A673 (cell line): Measurements from ENCODE around the gene MS4A4A. TPM values are rescaled to one million over a fixed set of nuclear protein-coding genes. Genes with fewer than 3 reads are reported as not detected.

ENCODE experiments used
- BruUV-seq: library from RNA; stranded (reverse); fragments of 400-500 nt; replicated peaks from 2 replicates; lab custom pipeline; 2021; lab: Mats Ljungman, UMichigan
- CTCF ChIA-PET: fragments of 300-600 bp; sonication (Branson Sonifier 250); formaldehyde crosslinking; loops from one replicate; lab custom pipeline; 2022; ENCODE audit warnings: antibody characterized with exemption; lab: Charles Lee
- POLR2A ChIA-PET: fragments of 300-600 bp; sonication (Branson Sonifier 250); formaldehyde crosslinking; loops from one replicate; lab custom pipeline; 2022; ENCODE audit warnings: antibody characterized with exemption; ENCODE audit not compliant: low non-redundant PET; lab: Charles Lee
- DNase-seq: peaks from one replicate; pipeline ENCODE4 v3.0.0-alpha.2; 2015; ENCODE audit warnings: low spot score
- H3K27ac ChIP-seq: fragments of 200-600 bp; sonication (generic); 2 replicates; pipeline ENCODE4 v1.5.1; 2016; ENCODE audit warnings: mixed run types, low read depth, mild to moderate bottlenecking, mixed read lengths, antibody characterized with exemption, low read length; ENCODE audit not compliant: poor library complexity, severe bottlenecking
- H3K27me3 ChIP-seq: fragments of 200-600 bp; sonication (generic); replicated peaks from 2 replicates; pipeline ENCODE4 v1.6.1; 2017; ENCODE audit warnings: mixed run types, low read depth, mild to moderate bottlenecking, mixed read lengths, antibody characterized with exemption, low read length; ENCODE audit not compliant: insufficient read depth, poor library complexity
- H3K36me3 ChIP-seq: fragments of 200-600 bp; sonication (generic); 2 replicates; pipeline ENCODE4 v1.6.1; 2016; ENCODE audit warnings: mixed run types, mild to moderate bottlenecking, mixed read lengths, antibody characterized with exemption, low read length; ENCODE audit not compliant: insufficient read depth, poor library complexity, severe bottlenecking
- H3K4me1 ChIP-seq: fragments of 200-600 bp; sonication (generic); 2 replicates; pipeline ENCODE4 v1.6.1; 2017; ENCODE audit warnings: mixed run types, mild to moderate bottlenecking, mixed read lengths, antibody characterized with exemption, low read length; ENCODE audit not compliant: insufficient read depth, poor library complexity, severe bottlenecking
- H3K4me3 ChIP-seq: fragments of 200-600 bp; sonication (generic); 2 replicates; pipeline ENCODE4 v1.5.1; 2016; ENCODE audit warnings: low read depth, mixed run types, mild to moderate bottlenecking, mixed read lengths, low read length; ENCODE audit not compliant: poor library complexity, severe bottlenecking
- H3K9me3 ChIP-seq: fragments of 200-600 bp; sonication (generic); 2 replicates; pipeline ENCODE4 v1.6.1; 2016; ENCODE audit warnings: mixed run types, low read depth, mild to moderate bottlenecking, mixed read lengths, antibody characterized with exemption, low read length; ENCODE audit not compliant: poor library complexity, severe bottlenecking
- CTCF ChIP-seq: fragments of 300-800, 200-600 bp; sonication (generic); conservative IDR thresholded peaks from 2 replicates; pipeline ENCODE4 v1.5.1; 2017; ENCODE audit warnings: low read depth, mild to moderate bottlenecking, antibody characterized with exemption, low read length, moderate library complexity, mixed read lengths
- EZH2 ChIP-seq: fragments of 200-600 bp; sonication (generic); IDR thresholded peaks from 2 replicates; pipeline ENCODE4 v1.6.1; 2017; ENCODE audit warnings: borderline replicate concordance, low read depth, mild to moderate bottlenecking, mixed read lengths, antibody characterized with exemption, low read length; ENCODE audit not compliant: poor library complexity, severe bottlenecking
- intact Hi-C: fragments of 100-400 bp; cut with micrococcal nuclease; formaldehyde crosslinking; loops from one replicate; pipeline ENCODE4 v1.10.0; 2022; ENCODE audit not compliant: unreplicated experiment
- total RNA-seq: library from RNA; stranded (reverse); gene quantifications from 2 replicates; pipeline ENCODE4 v1.2.3, GENCODE V29; 2021

Gene MS4A4A
- total RNA-seq, 1 experiment from 2014 or later: not detected

- peak; percentile 70 for DNase-seq
- no peaks in the 10 kb centered on the region for H3K36me3 ChIP-seq
- no peaks in the 10 kb centered on the region for H3K4me1 ChIP-seq
- H3K9me3 ChIP-seq: peaks cover 5% of the 10 kb centered on the region
- peaks cover 14% of the 10 kb centered on the region for H3K27me3 ChIP-seq
- intact Hi-C loops: loop anchor here (5.0 to 10.0 kb wide), 4 partner anchors 77 to 509 kb away; no protein-coding TSS in a partner anchor
- POLR2A ChIA-PET: no interaction called here
- H3K27ac ChIP-seq: no peak overlapping the region
- TF ChIP-seq CTCF (peak; percentile 74), EZH2 (no peak)
- H3K4me3 ChIP-seq: no peak overlapping the region
- BruUV-seq: no TSS peak
- CTCF ChIA-PET: no interaction called here
Observed at GRCh38 chr11:60265373-60266214, 14.9 kb upstream of the MS4A4A start.

- intact Hi-C loops: no loop called here
- POLR2A ChIA-PET: no interaction called here
Observed at GRCh38 chr11:60274416-60274815, 6.0 kb upstream of the MS4A4A start.

DNA sequence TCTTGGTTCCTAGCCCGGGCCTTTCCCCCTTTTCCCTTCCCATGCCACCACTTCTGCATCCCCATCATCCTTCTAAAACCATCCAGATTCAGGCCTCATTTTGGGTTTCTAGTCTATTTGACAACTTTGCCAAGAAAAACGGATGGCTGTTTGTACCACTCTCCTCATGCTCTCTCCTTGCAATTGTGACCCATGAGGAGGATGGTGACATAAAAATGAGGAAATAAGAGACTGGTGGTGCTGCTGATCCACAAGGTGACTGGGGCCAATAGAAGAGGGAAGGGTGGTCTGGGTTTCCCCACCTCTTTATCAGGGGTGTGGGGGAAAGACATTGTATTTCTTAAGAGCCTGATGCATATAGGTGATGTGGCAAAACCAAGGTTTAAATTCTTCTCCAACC lies 1.0 kb downstream of the MS4A4A start:
- H3K27ac ChIP-seq: no peak overlapping the region
- no peaks in the 10 kb centered on the region for H3K4me1 ChIP-seq
- no peak for DNase-seq
- H3K9me3 ChIP-seq: no peaks in the 10 kb centered on the region
- H3K4me3 ChIP-seq: no peak overlapping the region
- TF ChIP-seq EZH2 (no peak), CTCF (no peak)
- ChIA-PET POLR2A (no interaction called here), CTCF (no interaction called here)
- H3K27me3 ChIP-seq: no peaks in the 10 kb centered on the region
- H3K36me3 ChIP-seq: no peaks in the 10 kb centered on the region
- intact Hi-C loops: no loop called here
- BruUV-seq: no TSS peak

More at GRCh38 chr11:60274416-60274815, 6.0 kb upstream of the MS4A4A start:
- H3K27me3 ChIP-seq: no peaks in the 10 kb centered on the region
- no peak overlapping the region for H3K4me3 ChIP-seq
- H3K36me3 ChIP-seq: no peaks in the 10 kb centered on the region
- no peak overlapping the region for H3K27ac ChIP-seq
- CTCF ChIA-PET: no interaction called here
- H3K9me3 ChIP-seq: peaks cover 5% of the 10 kb centered on the region
- no peaks in the 10 kb centered on the region for H3K4me1 ChIP-seq
- no TSS peak for BruUV-seq
- TF ChIP-seq CTCF: no peak
- no peak for TF ChIP-seq EZH2
- no peak for DNase-seq
